Activated CD4-positive, alpha-beta T cell treated with anti-CD3 and anti-CD28 coated beads, Interleukin-2, Interleukin-6, amounts not matched to agents 100 ng/mL and 50 ng/mL, durations not matched to agents 16 hours and 8 hours (primary cell): ENCODE results near the gene RPAP2.
"Not testable (repeated sequence)": the region's sequence is repeated elsewhere in the genome, so short reads cannot be mapped to it uniquely, and the experiment has no call there.

ENCODE experiments used
- DNase-seq: peaks from one replicate; pipeline ENCODE4 v3.0.0-alpha.2; 2020

The RPAP2 gene

GRCh38 chr1:92323473-92324453 is 24.9 kb downstream of the RPAP2 start:
- DNase-seq, result peak; percentile 21

- no peak for DNase-seq
These were observed 25.9 kb downstream of the RPAP2 start for GRCh38 chr1:92324784-92325183.

- no peak for DNase-seq
These were observed 27.8 kb downstream of the RPAP2 start for GRCh38 chr1:92326681-92327080.

GRCh38 chr1:92327794-92328193 is 28.9 kb downstream of the RPAP2 start:
- no peak for DNase-seq

- DNase-seq, result no peak
These were observed 30.7 kb downstream of the RPAP2 start for GRCh38 chr1:92329347-92330129.

- no peak for DNase-seq
These were observed 34.8 kb downstream of the RPAP2 start for GRCh38 chr1:92333668-92334067.

- DNase-seq, result no peak
These were observed 41.3 kb downstream of the RPAP2 start for GRCh38 chr1:92340154-92340553.

GRCh38 chr1:92342401-92342800 is 43.5 kb downstream of the RPAP2 start:
- DNase-seq, result no peak

- DNase-seq, result no peak
These were observed 44.2 kb downstream of the RPAP2 start for GRCh38 chr1:92343061-92343460.

GRCh38 chr1:92346866-92347640 is 48.2 kb downstream of the RPAP2 start:
- no peak for DNase-seq

- DNase-seq, result no peak
These were observed 54.0 kb downstream of the RPAP2 start for GRCh38 chr1:92352856-92353255.

- no peak for DNase-seq
These were observed 55.4 kb downstream of the RPAP2 start for GRCh38 chr1:92354259-92354658.

GRCh38 chr1:92356956-92357355 is 58.1 kb downstream of the RPAP2 start:
- no peak for DNase-seq

GRCh38 chr1:92359382-92359781 is 60.5 kb downstream of the RPAP2 start:
- DNase-seq, result not testable (repeated sequence)

- DNase-seq, result no peak
These were observed 61.1 kb downstream of the RPAP2 start for GRCh38 chr1:92359986-92360385.

- no peak for DNase-seq
These were observed 64.1 kb downstream of the RPAP2 start for GRCh38 chr1:92362970-92363369.

- no peak for DNase-seq
These were observed 64.5 kb downstream of the RPAP2 start for GRCh38 chr1:92363401-92363800.

GRCh38 chr1:92365378-92366039 is 66.7 kb downstream of the RPAP2 start:
- DNase-seq, result peak; percentile 72

- DNase-seq, result peak; percentile 43
These were observed 67.2 kb downstream of the RPAP2 start for GRCh38 chr1:92366040-92366395.

GRCh38 chr1:92367496-92367895 is 68.6 kb downstream of the RPAP2 start:
- DNase-seq, result peak; percentile 26

- no peak for DNase-seq
These were observed 73.3 kb downstream of the RPAP2 start for GRCh38 chr1:92372164-92372563.

GRCh38 chr1:92374223-92374622 is 75.4 kb downstream of the RPAP2 start:
- DNase-seq, result no peak

GRCh38 chr1:92376345-92376744 is 77.5 kb downstream of the RPAP2 start:
- no peak for DNase-seq
